ENCODE results near the gene LAMB3. TPM values are rescaled to one million over a fixed set of nuclear protein-coding genes. Genes with fewer than 3 reads are reported as not detected.

Gene LAMB3
- total and polyA plus RNA-seq, 3 donors from 2014 or later: 1.6 to 2.0 (median 1.7) TPM

DNA sequence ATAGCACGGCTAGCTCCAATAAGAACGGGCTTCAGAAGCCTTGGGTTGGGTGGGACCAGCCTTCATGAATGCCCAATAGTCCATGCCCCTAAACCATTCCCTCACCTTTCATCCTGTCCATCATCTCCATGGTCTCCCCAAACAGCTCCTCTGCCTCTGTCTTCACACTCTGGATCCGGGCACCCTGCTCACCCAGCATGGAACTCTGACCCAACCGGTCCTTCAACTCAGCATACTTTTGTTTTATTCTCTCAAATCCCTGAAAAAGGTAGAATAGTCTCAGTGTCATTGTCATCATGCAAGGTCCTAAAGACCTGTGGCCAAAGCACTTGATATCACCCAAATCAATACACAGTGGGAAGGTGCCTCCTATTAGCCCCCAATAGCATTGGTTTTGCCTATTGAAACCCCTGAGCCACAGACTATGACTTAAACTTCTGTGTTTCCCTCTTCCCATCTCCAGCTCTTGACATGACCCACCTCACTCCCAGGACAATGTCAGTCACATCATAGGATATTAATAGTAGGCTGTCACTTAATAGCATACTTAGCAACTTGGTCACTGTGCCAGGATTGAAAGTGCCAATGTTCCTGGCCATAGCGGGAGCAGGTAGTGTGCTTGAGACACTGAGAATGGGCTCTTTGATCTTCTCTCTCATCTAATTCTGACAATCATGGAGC is 35.7 kb downstream of the LAMB3 start:
- Histone ChIP-seq H3K4me1 (peaks cover 9% of the 10 kb centered on the region), H3K36me3 (ENCODE audit: low read depth, missing control alignments) (no peaks in the 10 kb centered on the region), H3K27me3 (no peaks in the 10 kb centered on the region), H3K4me3 (no peak overlapping the region), H3K27ac (no peak overlapping the region), H3K9me3 (no peaks in the 10 kb centered on the region)
- TF ChIP-seq, protein P1, sequence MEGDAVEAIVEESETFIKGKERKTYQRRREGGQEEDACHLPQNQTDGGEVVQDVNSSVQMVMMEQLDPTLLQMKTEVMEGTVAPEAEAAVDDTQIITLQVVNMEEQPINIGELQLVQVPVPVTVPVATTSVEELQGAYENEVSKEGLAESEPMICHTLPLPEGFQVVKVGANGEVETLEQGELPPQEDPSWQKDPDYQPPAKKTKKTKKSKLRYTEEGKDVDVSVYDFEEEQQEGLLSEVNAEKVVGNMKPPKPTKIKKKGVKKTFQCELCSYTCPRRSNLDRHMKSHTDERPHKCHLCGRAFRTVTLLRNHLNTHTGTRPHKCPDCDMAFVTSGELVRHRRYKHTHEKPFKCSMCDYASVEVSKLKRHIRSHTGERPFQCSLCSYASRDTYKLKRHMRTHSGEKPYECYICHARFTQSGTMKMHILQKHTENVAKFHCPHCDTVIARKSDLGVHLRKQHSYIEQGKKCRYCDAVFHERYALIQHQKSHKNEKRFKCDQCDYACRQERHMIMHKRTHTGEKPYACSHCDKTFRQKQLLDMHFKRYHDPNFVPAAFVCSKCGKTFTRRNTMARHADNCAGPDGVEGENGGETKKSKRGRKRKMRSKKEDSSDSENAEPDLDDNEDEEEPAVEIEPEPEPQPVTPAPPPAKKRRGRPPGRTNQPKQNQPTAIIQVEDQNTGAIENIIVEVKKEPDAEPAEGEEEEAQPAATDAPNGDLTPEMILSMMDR (IDR thresholded peaks at IDR 0.05): no peak
- TF ChIP-seq POLR2A (IDR thresholded peaks at IDR 0.05): no peak
- no peak for DNase-seq
- intact Hi-C loops (cut with DNase I; ENCODE audit: low total_unique reads): no loop called here
- WGBS, 2 donors: 97 to 99% methylated on average over 4 to 5 of the region's 5 CpGs

DNA sequence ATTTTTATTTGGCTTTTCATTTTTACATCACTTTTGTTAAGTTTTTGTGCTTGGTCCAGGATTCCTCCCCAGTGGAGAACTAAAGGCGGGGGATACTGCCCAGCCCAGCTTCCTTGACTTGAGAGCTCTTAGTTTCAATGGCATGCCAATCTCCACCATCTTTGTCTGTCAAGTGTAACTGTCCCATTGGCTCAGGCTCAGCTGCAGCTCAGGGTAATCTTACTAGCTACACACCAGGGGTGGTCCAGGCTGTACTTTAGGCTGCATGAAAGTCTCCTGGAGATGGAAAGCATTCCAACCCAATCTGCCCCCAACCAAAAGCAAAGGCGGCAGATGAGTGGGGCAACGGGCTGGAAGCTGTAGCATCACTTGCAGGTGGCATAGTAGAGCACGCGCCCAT is 37.3 kb downstream of the LAMB3 start:
- Histone ChIP-seq H3K36me3 (ENCODE audit: low read depth, missing control alignments) (no peaks in the 10 kb centered on the region), H3K27ac (no peak overlapping the region), H3K27me3 (no peaks in the 10 kb centered on the region), H3K9me3 (no peaks in the 10 kb centered on the region), H3K4me1 (no peaks in the 10 kb centered on the region), H3K4me3 (no peak overlapping the region)
- TF ChIP-seq, protein P1 (IDR thresholded peaks at IDR 0.05): no peak
- TF ChIP-seq POLR2A (IDR thresholded peaks at IDR 0.05): no peak
- DNase-seq: no peak
- intact Hi-C loops (cut with DNase I; ENCODE audit: low total_unique reads): no loop called here
- WGBS, 2 donors: 87 to 92% methylated on average over 5 of the region's 5 CpGs

DNA sequence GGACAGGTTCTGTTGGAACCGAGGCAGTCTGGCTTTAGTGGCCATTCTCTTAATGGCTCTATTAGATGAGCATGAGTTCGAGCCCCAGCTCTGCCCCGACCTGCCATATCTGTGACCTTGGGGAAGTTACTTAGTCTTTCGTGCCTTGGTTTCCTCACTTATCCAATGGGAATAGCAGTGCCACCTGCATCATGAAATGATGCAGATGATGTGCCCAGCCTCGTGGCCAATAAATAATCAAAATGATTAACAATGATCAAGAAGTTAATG is 38.1 kb downstream of the LAMB3 start:
- Histone ChIP-seq H3K4me3 (no peak overlapping the region), H3K27ac (no peak overlapping the region), H3K36me3 (ENCODE audit: low read depth, missing control alignments) (no peaks in the 10 kb centered on the region), H3K27me3 (no peaks in the 10 kb centered on the region), H3K4me1 (no peaks in the 10 kb centered on the region), H3K9me3 (no peaks in the 10 kb centered on the region)
- TF ChIP-seq, protein P1 (IDR thresholded peaks at IDR 0.05): no peak
- no peak for TF ChIP-seq POLR2A (IDR thresholded peaks at IDR 0.05)
- 77 to 90% methylated on average over 5 of the region's 5 CpGs for WGBS, 2 donors
- DNase-seq: no peak
- intact Hi-C loops (cut with DNase I; ENCODE audit: low total_unique reads): no loop called here

DNA sequence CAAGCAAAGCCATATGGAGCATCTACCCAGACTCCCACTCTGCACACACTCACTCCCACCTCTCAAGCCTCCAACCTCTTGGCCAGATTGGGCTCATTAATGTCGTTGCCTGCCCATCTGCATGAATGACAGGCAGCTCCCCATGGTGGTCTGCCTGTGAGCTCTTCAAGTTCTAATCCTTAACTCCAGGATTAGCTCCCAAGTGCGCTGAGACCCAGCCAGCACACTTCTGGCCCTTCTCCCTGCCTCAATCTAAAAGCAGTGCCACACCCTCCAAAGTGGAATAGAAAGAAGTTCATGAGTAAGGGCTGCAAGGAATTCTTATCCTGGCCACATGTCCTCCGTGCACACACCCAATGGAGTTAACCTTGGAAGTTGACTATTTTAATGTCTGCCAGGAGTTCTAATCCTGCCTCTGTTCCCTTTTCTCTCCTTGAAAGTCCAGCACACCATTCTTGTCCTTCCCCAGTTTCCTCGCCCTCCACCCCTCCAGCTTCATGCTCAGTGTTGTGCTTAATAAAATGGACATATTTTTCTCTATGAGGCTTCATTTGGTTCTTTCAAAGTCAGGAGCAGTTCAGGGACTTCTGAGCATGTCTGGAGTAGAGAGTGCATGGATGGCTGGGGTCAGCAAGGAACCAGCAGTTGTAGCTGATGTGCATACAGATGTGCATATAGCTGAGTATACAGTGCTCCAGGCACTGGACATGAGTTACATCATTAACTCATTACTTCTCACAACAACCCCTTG is 38.6 kb downstream of the LAMB3 start:
- Histone ChIP-seq H3K4me1 (no peaks in the 10 kb centered on the region), H3K27ac (no peak overlapping the region), H3K27me3 (no peaks in the 10 kb centered on the region), H3K36me3 (ENCODE audit: low read depth, missing control alignments) (no peaks in the 10 kb centered on the region), H3K4me3 (no peak overlapping the region), H3K9me3 (no peaks in the 10 kb centered on the region)
- no peak for DNase-seq
- intact Hi-C loops (cut with DNase I; ENCODE audit: low total_unique reads): no loop called here
- 73 to 84% methylated on average over 4 of the region's 4 CpGs for WGBS, 2 donors
- TF ChIP-seq, protein P1 (IDR thresholded peaks at IDR 0.05): no peak
- no peak for TF ChIP-seq POLR2A (IDR thresholded peaks at IDR 0.05)

All from testis (tissue), 3 donors.